Esophagus squamous epithelium (tissue), 4 donors: Measurements from ENCODE around the gene FURIN.

Experiments
- POLR2A ChIP-seq, 4 donors: fragments of 450-650 bp; IDR thresholded peaks; one replicate each; pipeline ENCODE4 v1.6.1; 2017; ENCODE audit warnings: antibody characterized with exemption in 4 of 4, mild to moderate bottlenecking in 4 of 4, moderate library complexity in 3 of 4
- TF ChIP-seq, protein P1 (sequence below), 6 experiments: fragments of 450-650 bp in 4 of 6; fragments of 200-600 bp in 2 of 6; sonication (generic) in 2 of 6; IDR thresholded peaks; one replicate each; pipeline ENCODE4 v1.5.1; 2016 to 2019; ENCODE audit warnings: antibody characterized with exemption in 6 of 6, mild to moderate bottlenecking in 4 of 6, moderate library complexity in 4 of 6

DNA sequence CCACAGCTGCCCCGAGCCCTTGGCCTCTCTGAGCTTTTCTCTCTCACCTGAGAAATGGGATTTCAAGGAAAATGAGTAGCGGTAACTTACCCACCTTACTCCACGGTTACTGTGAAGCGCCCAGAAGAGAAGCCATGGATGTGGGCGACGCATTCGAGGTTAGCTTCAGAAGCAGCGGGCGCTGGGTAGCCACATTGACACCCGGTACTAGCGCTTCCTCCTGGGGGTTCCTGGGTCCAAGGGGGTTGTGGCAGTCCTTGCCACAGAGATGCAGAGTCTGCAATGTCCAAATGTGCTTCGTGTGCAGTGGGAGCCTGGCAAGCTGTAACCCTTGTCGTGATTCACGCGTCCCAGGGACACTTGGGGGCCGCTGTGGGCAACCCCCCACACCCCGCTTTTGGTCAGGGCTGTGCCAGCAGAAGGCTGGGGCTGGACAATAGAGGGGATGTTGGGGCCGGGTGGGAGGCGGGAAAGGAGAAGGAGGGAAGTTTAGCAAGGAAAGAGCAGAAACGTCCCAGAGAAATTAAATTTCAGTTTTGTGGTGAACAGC is 41.4 kb upstream of the FURIN start:
- TF ChIP-seq, protein P1, sequence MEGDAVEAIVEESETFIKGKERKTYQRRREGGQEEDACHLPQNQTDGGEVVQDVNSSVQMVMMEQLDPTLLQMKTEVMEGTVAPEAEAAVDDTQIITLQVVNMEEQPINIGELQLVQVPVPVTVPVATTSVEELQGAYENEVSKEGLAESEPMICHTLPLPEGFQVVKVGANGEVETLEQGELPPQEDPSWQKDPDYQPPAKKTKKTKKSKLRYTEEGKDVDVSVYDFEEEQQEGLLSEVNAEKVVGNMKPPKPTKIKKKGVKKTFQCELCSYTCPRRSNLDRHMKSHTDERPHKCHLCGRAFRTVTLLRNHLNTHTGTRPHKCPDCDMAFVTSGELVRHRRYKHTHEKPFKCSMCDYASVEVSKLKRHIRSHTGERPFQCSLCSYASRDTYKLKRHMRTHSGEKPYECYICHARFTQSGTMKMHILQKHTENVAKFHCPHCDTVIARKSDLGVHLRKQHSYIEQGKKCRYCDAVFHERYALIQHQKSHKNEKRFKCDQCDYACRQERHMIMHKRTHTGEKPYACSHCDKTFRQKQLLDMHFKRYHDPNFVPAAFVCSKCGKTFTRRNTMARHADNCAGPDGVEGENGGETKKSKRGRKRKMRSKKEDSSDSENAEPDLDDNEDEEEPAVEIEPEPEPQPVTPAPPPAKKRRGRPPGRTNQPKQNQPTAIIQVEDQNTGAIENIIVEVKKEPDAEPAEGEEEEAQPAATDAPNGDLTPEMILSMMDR (IDR thresholded peaks at IDR 0.05) = no peak
- TF ChIP-seq POLR2A (IDR thresholded peaks at IDR 0.05) = no peak
